ENCODE data around the gene FASTK.

The FASTK gene

GRCh38 chr7:151065516-151065915, 15.1 kb downstream of the FASTK start:
- DNase-seq (ENCODE audit: low spot score) = no peak

DNA sequence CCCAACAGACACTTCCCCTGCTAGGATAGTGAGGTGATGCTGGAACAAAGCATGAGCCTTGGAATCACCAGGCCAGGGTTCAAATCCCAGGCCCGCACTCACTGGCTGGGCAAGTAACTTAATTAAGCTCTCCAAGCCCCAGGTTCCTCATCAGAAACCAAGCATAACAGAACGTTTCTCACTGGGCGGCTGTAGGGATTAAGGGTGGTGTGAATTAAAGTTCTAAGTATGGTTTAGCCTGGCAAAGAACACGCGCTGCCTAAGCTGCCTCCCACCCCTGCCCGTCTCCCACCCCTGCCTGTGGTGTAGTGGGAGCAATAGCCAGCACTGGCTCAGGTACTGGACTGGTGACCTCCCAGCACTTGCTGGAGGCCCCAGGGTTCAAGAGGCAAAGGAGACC, 15.6 kb downstream of the FASTK start:
- DNase-seq (ENCODE audit: low spot score) = no peak

DNA sequence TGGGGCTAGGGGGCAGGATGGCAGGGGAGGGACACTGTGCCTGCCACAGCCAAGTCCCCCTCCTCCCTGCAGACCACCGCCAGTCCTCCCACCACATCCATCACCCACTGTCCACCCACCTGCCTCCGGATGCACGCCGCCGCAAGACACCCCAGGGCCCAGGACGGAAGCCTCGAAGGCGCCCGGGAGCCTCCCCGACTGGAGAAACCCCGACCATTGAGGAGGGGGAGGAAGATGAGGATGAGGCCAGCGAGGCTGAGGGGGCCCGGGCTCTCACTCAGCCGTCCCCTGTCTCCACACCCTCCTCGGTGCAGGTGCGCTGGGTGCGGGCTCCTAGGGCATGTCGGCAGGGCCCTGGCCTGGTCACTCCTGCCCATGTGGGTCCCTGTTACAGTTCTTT, 16.2 kb downstream of the FASTK start:
- DNase-seq (ENCODE audit: low spot score) = no peak

DNA sequence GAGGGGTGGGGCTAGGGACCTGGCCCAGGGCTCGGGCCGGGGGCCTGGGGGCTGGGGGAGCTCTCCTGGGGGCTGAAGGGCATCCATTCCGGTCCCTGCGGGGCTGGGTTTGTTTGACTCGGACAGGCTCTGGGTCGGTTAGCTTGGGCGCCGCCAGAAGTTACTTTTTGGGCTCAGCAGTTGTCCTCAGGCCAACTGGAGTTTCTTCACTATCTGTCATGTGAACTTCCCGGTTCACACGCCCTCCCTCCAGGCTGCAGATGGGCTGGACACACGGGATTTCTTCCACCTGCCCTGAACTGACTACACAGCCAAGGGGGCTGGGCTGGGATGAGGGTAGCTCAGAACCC, 17.4 kb downstream of the FASTK start:
- DNase-seq (ENCODE audit: low spot score) = no peak

DNA sequence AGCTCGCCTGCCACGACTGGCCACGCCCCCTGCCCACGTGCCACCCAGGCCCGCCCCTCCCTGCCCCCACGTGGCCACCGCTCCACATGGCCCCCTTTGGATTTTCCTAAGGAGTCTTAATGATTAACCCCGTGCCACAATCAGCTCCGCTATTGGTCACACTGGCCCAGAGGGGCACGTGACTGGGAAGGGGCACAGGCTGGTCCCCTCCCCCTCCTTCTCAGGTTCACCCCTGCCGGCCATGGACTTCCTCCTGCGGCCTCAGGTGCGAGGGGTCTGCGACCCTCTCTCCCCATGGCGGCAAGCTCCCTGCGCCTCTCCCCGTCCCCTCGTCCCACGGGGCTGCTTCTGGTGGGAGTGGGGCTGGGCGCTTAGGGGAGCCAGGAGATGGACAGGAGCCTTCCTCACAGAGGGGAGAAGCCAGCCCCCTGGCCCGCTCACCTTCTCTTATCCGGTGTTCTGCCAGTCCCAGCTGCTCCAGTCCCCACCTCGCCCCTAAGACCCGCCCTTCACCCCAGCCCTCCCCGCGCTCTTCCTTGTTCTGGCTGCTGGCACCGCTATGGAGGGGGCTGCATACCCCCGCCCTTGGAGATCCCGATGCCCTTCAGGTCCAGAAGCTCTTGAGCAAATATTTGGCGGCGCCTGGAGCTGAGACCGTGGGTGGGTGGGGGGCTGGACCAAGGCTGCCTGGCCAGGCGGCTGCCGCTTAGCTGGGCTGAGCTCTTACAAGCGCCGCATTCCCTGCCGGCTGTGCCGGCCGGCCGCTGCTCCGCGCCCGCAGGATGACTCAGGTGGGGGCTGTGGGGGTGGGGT, 18.0 kb downstream of the FASTK start:
- no peak for DNase-seq (ENCODE audit: low spot score)

DNA sequence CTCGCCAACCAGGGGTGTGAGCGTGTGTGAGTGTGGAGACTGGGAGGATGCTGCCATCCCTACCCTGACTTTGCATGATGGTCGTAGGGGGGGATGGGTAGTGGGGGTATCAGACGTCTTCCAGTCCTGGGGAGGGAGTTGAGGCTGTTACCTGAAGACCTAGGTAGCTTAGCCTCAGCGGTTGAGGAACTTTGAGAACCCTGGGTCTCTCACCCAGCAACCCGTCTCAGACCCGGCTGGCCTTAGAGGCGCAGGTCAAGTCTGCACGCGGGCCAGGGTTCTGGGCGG, 18.6 kb downstream of the FASTK start:
- no peak for DNase-seq (ENCODE audit: low spot score)

GRCh38 chr7:151061213-151062110, 19.1 kb downstream of the FASTK start:
- DNase-seq (ENCODE audit: low spot score) = no peak

- peak; percentile 32 for DNase-seq (ENCODE audit: low spot score)
These were observed 20.0 kb downstream of the FASTK start for GRCh38 chr7:151060416-151061212.

- no peak for DNase-seq (ENCODE audit: low spot score)
These were observed 20.5 kb downstream of the FASTK start for GRCh38 chr7:151060113-151060415.

GRCh38 chr7:151059367-151060112, 21.1 kb downstream of the FASTK start, which contains the start of gene SLC4A2:
SLC4A2 (plus strand) TSS chr7:151059589; CDS start chr7:151061988, 2,399 bp downstream.
- peak; percentile 37 for DNase-seq (ENCODE audit: low spot score)

DNA sequence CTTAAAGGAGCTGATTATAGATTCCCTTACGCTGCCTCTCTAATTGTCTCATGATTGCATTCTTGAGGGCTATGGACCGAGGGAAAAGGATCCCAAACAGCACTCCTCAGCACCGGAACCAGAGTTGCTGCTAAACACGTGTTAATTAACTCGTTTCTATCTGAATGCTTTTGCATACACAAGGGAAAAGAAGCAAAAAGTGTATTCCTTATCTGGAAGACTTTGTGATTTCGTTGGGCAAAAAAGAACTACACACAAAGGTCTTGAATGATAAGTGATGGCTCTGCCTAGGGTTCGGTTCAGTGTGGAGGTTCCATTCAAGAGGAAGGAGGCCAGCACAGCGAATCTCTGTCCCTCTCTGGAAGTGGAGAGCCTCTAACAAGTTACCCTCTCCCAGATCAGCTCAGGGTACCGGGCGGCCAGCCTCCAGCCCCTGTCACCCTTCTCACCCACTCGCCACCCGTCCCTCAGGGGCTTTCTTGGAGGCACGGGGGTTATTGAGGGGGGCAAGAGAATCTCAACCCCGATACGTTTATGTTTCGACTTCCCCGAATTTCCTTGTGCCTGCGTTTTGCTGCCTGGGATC, 21.7 kb downstream of the FASTK start:
- DNase-seq (ENCODE audit: low spot score) = peak; percentile 28

GRCh38 chr7:151057989-151058780, 22.4 kb downstream of the FASTK start:
- DNase-seq (ENCODE audit: low spot score) = peak; percentile 98

- no peak for DNase-seq (ENCODE audit: low spot score)
These were observed 23.1 kb downstream of the FASTK start, which contains the start of gene CDK5 for GRCh38 chr7:151057506-151057988. CDK5 (minus strand) TSS chr7:151057897; CDS start chr7:151057848, 49 bp downstream.

DNA sequence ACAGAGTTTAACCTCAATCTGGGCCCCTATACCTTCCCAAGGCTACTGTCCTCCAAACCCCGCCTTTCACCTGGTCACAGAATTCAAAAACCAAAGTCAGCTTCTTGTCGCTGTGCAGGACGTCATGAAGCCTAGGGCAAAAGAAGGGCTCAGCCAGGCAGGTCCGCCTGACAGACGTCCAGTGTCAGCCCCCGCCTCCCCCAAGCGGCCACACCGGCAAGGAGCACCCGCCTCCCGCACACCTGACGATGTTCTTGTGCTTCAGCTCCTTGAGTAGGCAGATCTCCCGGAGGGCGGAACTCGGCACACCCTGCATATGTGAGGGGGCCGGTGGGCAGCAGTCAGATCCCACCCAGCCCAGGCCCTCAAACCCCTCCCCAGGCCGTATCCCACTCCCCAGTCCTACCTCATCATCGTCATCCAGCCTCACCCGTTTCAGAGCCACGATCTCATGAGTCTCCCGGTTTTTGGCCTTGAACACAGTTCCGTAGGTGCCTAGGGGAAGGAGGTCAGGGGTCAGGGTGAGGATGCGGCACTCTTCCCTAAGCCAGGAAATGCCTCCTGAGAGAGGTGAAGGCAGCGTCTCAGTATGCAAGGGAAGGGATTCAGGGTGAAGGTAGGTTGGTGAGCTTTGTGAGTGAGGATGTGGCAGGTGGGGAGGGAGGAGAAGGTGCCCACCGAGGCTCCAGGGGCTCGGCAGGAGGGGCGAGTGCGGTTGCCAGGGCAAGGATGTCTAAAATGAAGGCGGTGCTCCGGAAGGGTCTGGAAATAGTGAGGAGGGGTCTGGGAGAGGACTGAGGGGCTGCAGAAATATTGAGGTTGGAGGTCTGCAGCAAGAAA, 23.7 kb downstream of the FASTK start:
- no peak for DNase-seq (ENCODE audit: low spot score)

DNA sequence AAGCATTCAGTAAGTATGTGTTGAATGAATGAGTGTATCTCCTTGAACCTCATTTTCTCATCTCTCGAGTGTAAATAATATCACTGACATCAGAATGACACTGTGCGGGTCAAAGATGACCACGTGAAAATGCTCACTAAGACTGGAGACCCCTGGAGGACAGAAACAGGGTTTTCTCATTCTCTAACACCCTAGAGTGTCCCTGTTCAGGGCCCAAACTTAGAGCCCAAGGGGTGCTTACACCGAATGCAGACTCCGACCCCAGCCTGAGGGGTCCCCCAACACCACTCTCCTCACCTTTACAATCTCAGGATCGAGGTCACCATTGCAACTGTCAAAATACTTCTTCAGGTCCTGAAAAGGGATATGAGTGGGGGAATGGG, 24.3 kb downstream of the FASTK start:
- no peak for DNase-seq (ENCODE audit: low spot score)

GRCh38 chr7:151053751-151054150, 26.9 kb downstream of the FASTK start:
- DNase-seq (ENCODE audit: low spot score) = no peak

GRCh38 chr7:151053096-151053495, 27.5 kb downstream of the FASTK start:
- no peak for DNase-seq (ENCODE audit: low spot score)

- no peak for DNase-seq (ENCODE audit: low spot score)
These were observed 29.5 kb downstream of the FASTK start for GRCh38 chr7:151051108-151051507.

DNA sequence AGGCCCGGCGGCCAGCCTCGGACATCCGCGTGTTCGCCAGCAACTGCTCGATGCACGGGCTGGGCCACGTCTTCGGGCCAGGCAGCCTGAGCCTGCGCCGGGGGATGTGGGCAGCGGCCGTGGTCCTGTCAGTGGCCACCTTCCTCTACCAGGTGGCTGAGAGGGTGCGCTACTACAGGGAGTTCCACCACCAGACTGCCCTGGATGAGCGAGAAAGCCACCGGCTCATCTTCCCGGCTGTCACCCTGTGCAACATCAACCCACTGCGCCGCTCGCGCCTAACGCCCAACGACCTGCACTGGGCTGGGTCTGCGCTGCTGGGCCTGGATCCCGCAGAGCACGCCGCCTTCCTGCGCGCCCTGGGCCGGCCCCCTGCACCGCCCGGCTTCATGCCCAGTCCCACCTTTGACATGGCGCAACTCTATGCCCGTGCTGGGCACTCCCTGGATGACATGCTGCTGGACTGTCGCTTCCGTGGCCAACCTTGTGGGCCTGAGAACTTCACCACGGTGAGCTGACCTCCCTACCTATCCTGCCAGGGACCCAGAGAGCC, 31.6 kb downstream of the FASTK start:
- no peak for DNase-seq (ENCODE audit: low spot score)
